ENCODE measurements around the gene HELZ.

DNA sequence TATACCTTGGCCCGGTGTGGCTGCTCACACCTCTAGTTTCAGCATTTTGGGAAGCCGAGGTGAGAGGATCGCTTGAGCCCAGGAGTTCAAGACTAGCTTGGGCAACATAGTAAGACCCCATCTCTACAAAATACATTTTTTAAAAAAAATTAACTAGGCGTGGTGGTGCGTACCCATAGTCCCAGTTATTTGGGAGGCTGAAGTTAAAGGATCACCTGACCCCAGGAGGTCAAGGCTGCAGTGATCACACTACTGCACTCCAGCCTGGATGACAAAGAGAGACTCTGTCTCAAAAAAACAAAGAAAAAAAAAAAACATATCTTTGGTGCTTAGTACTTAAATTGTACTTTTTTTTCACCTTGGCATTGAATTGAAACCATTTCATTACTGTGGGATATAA, 101.7 kb downstream of the HELZ start:
- TF ChIP-seq CTCF (IDR thresholded peaks at IDR 0.05; ENCODE audit: low read length) (no peak), EZH2 (IDR thresholded peaks at IDR 0.05; ENCODE audit: borderline replicate concordance, low read length) (no peak)

Measured in OCI-LY1 (cell line).